ENCODE results near the gene ACR. TPM values are rescaled to one million over a fixed set of nuclear protein-coding genes. Genes with fewer than 3 reads are reported as not detected.

ACR gene
- total RNA-seq, 2 donors from 2014 or later: 13.1 TPM; not detected in 1

- no peaks in the 10 kb centered on the region for H3K27me3 ChIP-seq (replicated peaks; ENCODE audit: insufficient read depth)
- WGBS: 90% methylated on average over 14 of the region's 14 CpGs
- DNase-seq (ENCODE audit: low spot score): no peak
- H3K27ac ChIP-seq: no peak overlapping the region
- H3K4me1 ChIP-seq (replicated peaks): no peaks in the 10 kb centered on the region
- H3K4me3 ChIP-seq: no peak overlapping the region
- H3K9me3 ChIP-seq: no peaks in the 10 kb centered on the region
- intact Hi-C loops (cut with DNase I): no loop called here
- TF ChIP-seq CTCF (IDR thresholded peaks at IDR 0.05): no peak
- TF ChIP-seq POLR2A (IDR thresholded peaks at IDR 0.05): no peak
- TF ChIP-seq POLR2AphosphoS5 (IDR thresholded peaks at IDR 0.05): no peak
- H3K36me3 ChIP-seq: no peaks in the 10 kb centered on the region
These were observed 11.2 kb upstream of the ACR start for GRCh38 chr22:50726643-50727340.

- H3K4me1 ChIP-seq (replicated peaks): no peaks in the 10 kb centered on the region
- intact Hi-C loops (cut with DNase I): no loop called here
- TF ChIP-seq CTCF (IDR thresholded peaks at IDR 0.05) (no peak), POLR2AphosphoS5 (IDR thresholded peaks at IDR 0.05) (no peak)
- no peak for DNase-seq (ENCODE audit: low spot score)
- no peaks in the 10 kb centered on the region for H3K27me3 ChIP-seq (replicated peaks; ENCODE audit: insufficient read depth)
- no peaks in the 10 kb centered on the region for H3K36me3 ChIP-seq
- no peak overlapping the region for H3K4me3 ChIP-seq
- H3K27ac ChIP-seq: no peak overlapping the region
- 84% methylated on average over 23 of the region's 23 CpGs for WGBS
- H3K9me3 ChIP-seq: no peaks in the 10 kb centered on the region
These were observed 10.1 kb upstream of the ACR start for GRCh38 chr22:50727678-50728522.

GRCh38 chr22:50728523-50728931 lies 9.5 kb upstream of the ACR start:
- WGBS: 68% methylated on average over 2 of the region's 2 CpGs
- no peaks in the 10 kb centered on the region for H3K4me1 ChIP-seq (replicated peaks)
- no peaks in the 10 kb centered on the region for H3K9me3 ChIP-seq
- DNase-seq (ENCODE audit: low spot score): no peak
- no peak overlapping the region for H3K4me3 ChIP-seq
- H3K36me3 ChIP-seq: no peaks in the 10 kb centered on the region
- no peaks in the 10 kb centered on the region for H3K27me3 ChIP-seq (replicated peaks; ENCODE audit: insufficient read depth)
- no peak overlapping the region for H3K27ac ChIP-seq
- no peak for TF ChIP-seq CTCF (IDR thresholded peaks at IDR 0.05)
- TF ChIP-seq POLR2A (IDR thresholded peaks at IDR 0.05): no peak
- no peak for TF ChIP-seq POLR2AphosphoS5 (IDR thresholded peaks at IDR 0.05)
- intact Hi-C loops (cut with DNase I): no loop called here

GRCh38 chr22:50729391-50730012 lies 8.5 kb upstream of the ACR start:
- intact Hi-C loops (cut with DNase I): no loop called here
- 82% methylated on average over 18 of the region's 21 CpGs for WGBS
- Histone ChIP-seq H3K9me3 (no peaks in the 10 kb centered on the region), H3K36me3 (no peaks in the 10 kb centered on the region), H3K27ac (no peak overlapping the region), H3K4me1 (replicated peaks) (no peaks in the 10 kb centered on the region), H3K27me3 (replicated peaks; ENCODE audit: insufficient read depth) (no peaks in the 10 kb centered on the region), H3K4me3 (no peak overlapping the region)
- no peak for DNase-seq (ENCODE audit: low spot score)
- TF ChIP-seq POLR2A (IDR thresholded peaks at IDR 0.05) (no peak), POLR2AphosphoS5 (IDR thresholded peaks at IDR 0.05) (no peak), CTCF (IDR thresholded peaks at IDR 0.05) (no peak)
